NCI-H2107 (cell line): Measurements from ENCODE around the gene CYB561A3.

Experiments used
- DNase-seq: peaks from one replicate; lab custom pipeline; 2025; lab: John Stamatoyannopoulos, UW

CYB561A3 gene

DNA sequence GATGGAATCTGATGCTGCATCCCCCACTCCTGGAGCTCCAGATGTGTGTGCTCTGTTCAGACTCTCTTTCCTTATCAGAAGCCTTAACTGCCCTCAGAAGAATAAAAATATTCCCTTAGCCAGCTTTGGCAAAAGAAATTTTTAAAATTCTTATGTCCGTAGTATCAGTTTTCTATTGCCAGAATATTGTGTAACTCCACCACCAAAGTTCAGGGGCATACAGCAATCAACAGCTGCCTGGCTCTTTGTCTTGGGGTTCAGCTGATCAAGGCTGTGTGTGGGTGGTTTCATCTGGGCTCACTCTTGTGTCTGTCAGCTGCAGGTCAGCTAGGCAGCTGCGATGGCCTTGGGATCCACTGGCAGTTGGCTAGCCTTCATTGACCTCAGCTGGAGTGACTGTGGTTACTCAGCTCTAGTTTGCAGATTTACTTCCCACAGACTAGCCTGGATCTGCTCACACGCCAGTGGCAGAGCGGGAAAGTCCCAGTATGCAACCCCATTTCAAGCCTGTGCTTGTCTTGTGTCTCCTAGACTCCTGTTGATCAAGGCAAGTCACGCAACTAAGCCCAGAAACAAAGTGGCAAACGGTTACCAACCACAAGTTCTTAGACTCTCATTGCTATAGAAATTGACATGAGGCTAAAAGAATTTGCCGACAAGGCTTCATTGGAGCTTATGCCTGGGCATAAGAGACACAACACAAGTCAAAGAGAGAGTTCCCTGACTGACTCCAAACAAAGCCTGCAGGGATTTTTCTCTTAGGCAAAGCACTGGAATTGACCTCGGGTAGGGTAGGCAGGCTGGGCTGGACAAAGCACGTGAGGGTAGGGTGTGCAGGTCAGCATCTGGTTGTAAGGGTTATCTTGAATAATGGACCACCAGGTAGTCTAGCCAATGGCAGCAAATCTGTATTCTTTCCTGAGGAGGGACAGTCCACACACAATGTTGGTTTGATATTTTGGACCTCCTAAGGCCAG, 8.0 kb upstream of the CYB561A3 start:
- no peak for DNase-seq

DNA sequence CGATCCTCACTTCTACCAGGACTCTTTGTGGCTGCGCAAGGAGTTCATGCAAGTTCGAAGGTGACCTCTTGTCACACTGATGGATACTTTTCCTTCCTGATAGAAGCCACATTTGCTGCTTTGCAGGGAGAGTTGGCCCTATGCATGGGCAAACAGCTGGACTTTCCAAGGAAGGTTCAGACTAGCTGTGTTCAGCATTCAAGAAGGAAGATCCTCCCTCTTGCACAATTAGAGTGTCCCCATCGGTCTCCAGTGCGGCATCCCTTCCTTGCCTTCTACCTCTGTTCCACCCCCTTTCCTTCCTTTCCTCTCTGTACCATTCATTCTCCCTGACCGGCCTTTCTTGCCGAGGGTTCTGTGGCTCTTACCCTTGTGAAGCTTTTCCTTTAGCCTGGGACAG, 7.0 kb upstream of the CYB561A3 start:
- no peak for DNase-seq

DNA sequence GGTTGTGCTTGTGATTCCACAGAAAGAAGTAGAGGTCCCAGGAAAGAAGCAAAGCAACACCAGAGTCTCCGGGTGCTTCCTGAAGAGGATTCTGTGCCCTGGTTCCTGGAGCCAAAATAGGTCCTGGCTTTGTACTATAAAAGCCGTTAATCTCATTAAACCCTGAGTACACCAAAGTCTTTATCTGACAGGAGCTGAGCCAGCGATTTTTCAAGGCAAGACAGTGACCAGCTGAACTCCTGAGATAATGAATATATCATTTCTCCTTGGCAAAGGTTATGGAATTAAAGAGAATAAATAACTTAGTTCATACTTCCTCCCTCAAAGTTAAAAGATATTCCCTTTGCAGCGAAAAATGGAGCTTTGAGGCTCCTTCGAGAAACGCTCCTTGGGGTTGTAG, 5.7 kb upstream of the CYB561A3 start:
- DNase-seq = no peak

DNA sequence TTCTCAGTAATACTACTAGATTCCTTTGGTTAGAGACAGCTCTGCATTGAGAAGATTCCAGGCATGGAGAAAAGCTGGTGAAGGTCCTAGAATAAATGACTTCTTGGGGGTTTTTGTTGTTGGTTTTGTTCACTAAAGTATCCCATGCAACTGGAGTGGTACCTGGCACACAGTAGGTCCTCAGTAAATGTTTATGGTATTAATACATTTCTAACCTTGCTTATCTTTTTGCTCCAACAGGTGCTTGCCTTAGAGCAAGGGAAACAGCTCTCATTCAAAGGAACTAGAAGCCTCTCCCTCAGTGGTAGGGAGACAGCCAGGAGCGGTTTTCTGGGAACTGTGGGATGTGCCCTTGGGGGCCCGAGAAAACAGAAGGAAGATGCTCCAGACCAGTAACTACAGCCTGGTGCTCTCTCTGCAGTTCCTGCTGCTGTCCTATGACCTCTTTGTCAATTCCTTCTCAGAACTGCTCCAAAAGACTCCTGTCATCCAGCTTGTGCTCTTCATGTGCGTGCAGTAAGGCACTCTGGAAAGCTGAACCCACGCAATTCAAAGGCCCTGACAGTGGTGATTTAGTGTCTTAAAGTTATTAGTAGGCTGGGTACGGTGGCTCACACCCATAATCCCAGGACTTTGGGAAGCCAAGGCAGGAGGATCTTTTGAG, 2.5 kb upstream of the CYB561A3 start:
- DNase-seq = no peak

DNA sequence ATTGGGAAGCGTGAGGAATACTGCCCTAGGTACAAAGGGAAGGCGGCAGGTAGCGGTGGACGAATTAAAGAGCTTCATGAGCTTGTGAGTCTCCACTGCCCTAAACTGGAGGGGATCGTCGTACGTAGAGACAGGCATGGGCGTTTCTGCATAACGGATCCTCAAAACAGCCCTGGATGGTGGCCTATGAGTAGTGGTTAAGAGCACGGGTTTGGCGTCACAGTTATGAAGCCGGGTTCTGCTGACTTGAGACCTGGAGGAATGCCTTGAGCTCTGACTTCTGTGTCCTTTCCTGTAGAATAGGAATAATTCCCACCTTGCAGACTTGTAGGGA, 827 bp upstream of the CYB561A3 start:
- DNase-seq = no peak

DNA sequence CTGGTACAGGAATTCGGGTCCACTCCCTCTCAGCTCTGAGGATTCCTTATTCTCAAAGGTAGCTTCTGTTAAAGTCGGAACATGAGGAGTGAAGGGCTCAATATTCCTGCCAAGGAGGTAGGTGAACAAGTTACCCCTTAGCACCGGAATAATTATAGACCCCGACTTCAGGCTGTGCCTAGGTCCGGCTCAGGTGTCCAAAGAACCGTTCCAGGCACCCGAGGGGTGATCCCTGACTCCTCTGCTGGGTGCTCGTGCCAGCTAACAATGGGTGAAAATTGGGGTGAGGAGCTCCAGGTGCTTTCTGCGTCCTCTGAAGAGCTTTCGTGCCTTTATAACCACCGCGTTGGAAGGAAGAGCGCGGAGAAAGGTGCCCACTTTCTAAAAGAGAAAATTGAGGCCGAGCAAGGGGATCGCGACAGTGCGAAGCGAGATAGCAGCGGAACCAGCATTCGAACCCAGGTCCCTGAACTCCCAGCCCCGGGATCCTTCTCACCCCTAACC, 393 bp downstream of the CYB561A3 start:
- DNase-seq = no peak

DNA sequence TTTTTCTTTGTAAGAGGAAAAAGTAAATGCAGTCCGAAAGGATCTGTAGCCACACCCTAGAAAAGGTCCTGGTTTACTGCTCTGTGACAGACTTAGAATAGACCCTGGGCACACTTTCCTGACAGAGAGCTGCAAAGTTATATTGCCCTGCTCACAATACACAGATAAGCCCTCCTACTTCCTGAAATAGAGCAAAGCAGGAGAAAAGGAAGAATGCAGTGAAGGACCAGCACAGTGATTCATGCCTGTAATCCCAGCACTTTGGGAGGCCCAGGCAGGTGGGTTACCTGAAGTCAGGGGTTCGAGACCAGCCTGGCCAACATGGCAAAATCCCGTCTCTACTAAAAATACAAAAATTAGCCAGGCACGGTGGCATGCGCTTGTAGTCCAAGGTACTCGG, 2.2 kb downstream of the CYB561A3 start:
- DNase-seq = no peak

DNA sequence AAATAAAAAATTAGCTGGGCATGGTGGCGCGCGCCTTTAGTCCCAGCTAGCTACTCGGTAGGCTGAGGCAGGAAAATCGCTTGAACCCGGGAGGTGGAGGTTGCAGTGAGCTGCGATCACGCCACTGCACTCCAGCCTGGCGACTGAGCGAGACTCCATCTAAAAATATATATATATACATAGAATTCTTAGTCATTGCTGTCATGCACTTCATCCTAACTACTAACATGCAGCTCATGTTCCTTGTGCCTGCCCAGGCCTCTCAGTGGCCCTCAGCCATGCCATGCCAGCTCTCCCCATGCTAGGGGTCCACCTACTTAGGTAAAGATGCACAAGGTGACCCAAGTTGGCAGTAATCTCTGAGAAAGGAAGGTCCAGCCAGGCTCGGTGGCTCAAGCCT, 3.1 kb downstream of the CYB561A3 start:
- no peak for DNase-seq

DNA sequence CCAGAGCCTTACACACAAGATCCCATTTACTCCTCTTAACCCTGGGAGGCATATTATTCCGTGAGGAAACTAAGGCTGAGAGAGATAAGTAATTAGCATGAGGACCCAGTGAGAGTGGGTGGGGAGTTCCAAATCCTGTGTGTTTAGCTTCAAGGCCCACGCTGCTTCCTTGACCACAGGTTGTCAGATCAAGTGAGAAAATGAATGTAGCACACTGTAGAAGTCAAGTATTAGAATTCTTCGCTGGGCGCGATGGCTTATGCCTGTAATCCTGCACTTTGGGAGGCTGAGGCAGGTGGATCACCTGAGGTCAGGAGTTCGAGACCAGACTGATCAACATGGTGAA, 3.8 kb downstream of the CYB561A3 start:
- DNase-seq = no peak

DNA sequence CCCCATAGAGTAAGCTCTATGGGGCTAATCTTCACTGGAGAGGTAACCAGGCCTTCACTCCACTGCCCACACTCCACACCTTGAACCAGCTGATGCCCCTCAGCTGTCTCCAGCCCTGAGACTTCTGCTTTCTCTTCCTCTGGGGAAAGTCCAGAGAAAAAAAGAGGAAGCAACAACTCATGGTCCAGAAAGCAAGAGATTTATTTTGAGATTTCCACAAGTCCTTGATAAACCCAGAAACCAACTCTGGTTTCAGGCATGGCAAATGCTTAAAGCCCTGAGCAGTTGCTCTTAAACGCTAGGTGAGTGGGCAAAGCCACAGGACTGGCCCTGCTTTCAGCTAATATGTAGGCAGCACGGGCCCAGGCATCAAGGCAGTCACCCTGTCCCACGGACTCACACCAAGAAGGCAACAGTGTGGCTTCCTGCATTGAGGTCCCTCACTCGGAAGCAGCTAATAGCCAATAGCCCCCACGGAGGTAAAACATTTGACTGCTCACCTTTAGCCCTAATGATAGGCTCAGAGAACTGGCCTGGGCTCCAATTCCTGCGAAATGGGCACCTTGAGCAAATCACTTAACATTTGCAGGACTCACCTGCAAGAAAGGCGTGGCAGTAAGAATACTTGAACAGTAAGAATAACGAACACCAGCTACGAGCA, 4.3 kb downstream of the CYB561A3 start:
- DNase-seq = no peak

DNA sequence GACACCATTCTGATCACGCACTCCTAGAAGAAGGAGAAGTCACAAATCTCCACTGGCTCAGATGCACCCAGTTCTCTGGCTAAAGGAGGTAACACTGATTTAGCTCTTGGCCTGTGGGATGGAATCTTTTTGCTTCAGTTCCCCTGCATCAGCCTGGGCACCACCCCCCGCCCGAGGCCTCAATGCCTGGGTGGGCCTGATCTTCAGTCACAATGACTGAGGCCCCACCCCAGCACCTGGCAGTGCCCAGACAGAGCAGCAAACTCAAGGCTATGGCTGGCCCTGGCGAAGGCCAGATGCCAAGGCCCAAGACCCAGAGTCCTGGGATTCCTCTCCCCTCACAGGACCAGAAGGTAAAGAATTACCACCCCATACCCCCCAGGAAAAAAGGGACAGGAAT, 5.0 kb downstream of the CYB561A3 start:
- DNase-seq = no peak

DNA sequence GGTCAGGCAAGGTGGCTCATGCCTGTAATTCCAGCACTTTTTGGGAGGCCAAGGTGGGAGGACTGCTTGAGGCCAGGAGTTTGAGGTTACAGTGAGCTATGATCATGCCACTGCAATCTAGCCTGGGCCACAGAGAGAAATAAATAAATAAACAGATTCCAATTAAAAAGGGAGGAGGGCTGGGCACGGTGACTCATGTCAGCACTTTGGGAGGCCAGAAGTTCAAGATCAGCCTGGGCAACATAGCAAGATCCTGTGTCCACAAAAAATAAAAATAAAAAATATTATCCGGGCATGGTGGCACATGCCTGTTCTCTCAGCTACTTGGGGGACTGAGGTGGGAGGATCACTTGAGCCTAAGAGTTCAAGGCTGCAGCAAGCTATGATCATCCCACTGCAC, 7.5 kb downstream of the CYB561A3 start:
- no peak for DNase-seq

DNA sequence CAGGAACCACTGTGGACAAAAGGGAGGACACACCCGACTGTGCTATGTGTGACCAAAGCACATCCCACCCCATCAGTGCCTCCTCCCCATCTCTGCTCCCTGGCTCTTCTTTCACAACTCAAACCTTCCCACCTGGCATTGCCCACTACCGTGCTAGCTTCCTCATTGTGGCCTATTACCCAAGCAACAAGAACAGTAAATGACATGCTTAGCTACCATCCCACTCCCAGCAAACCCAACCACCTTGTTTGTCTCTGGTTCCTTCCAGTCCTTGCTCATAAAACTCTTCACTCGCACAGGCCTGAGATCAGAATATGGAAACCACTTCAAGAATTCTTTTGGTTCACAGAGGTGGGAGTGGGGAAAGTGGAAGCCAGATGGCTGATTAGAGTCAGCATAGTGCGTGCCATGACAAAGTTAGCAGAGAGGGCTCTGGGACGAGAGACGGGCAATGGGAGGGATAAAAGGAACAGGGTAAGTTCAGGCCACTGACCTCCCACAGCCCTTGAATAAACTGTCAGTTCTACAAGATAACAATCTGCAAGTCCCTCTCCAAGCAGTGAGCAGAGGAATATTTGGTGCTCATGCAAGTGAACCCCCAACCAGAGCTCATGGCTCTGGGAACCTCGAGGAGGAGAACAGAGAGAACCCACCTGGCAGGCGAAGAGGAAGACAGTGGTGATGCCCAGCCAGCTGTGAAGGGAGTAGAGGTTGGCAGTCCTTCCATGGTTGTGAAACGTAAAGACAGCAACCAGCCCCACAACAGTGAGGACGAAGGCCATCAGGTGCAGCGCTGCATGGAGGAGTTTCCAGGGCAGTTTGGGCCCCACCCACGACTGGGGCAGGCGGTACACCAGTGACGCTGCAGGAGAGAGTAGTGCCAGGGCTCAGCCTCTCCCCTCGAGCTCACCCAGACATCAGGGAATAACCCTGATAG, 8.3 kb downstream of the CYB561A3 start:
- no peak for DNase-seq

DNA sequence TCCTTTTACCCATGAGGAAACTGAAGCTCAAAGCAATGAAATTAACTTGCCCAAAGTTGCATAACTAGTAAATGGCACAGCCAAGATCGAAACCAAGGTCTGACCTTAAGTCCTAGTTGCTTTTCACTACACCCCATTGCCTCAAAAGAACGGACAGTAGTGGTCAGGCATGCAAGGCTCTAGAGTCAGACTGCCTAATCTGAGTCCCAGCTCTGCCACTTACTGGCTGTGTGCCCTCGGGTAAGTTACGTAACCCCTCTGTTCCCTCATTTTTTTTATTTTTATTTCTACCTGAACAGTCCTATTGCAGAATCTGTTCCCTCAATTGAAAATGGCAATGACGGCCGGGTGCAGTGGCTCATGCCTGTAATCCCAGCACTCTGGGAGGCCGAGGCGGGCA, 9.6 kb downstream of the CYB561A3 start:
- no peak for DNase-seq

DNA sequence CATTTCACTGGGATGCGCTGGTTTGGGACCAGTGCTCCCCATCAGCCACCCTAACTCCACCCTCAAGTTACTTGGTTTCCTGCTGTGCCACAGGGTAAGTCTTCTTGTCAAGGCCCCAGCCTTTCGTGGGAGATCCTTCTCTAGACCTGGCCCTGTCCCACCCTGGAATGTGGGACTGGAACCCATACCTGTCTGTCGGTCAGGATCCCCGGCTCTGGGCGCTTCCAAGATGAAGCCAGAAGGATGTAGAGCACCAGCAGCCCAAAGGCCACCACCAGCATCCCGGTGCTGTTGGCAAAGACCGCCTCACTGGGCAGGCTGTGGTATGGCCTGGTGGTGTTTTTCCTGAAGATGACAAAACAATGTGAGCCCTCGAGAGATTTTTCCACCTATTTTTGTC, 10.9 kb downstream of the CYB561A3 start:
- no peak for DNase-seq

DNA sequence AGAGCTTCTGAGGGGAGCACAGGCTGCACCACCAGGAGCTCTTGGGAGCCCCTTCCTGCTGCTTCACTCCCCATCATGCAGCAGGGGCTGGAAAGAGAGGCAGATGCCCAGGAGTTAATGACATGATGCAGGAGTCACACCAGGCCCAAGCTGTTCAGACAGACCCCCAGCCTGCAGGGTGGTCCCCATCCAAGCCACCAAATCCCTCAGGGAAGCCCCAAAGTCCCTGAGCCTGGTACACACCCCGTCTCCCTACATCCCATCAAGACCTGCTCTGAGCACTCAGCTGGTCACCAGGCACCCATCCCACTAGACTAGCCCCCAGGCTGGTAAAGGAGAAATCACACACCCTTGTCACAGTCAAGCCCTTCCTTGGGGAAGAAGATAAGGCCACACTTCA, 11.3 kb downstream of the CYB561A3 start:
- no peak for DNase-seq

DNA sequence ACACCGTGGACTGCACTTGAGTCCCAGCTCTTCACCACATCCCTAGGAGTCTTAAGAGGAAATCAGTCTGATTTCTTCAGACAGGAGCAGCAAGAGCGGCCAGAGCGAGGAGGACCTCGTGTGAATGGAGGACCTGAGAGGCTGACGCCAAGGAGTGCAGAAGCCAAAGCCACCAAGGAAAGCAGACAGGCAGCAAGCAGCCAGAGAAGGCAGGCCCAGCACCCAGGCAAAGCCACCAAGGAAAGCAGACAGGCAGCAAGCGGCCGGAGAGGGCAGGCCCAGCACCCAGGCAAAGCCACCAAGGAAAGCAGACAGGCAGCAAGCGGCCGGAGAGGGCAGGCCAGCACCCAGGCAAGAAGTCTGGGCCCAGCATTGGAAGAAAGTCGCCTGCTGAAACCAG, 11.8 kb downstream of the CYB561A3 start:
- DNase-seq = no peak

DNA sequence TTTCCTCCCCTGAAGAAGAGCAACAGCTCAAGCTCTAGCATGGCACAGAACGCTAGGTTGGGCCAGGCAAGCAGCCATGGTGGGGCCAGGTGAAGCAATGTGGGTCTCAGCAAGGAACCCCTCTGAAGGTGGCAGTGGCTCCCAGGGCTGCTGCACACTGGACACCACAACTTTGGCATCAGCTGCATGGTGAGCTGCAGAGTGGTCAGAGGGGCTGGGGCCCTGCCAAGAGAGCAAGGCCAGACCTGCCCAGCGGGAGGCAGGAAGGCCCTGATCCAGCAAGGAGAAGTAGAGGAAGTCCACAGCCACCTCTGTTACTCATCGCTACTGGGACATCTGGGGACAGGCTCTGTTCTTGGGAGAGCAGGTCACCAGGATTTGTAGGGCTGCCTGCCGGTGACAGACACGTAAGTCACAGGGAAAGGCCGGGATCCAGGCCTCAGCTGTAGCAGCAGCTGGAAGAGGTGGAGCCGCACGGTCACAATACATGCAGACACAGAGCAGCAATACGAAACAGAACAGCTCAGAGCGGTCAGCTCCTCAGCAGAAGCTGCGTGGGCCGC, 12.4 kb downstream of the CYB561A3 start:
- DNase-seq = no peak

DNA sequence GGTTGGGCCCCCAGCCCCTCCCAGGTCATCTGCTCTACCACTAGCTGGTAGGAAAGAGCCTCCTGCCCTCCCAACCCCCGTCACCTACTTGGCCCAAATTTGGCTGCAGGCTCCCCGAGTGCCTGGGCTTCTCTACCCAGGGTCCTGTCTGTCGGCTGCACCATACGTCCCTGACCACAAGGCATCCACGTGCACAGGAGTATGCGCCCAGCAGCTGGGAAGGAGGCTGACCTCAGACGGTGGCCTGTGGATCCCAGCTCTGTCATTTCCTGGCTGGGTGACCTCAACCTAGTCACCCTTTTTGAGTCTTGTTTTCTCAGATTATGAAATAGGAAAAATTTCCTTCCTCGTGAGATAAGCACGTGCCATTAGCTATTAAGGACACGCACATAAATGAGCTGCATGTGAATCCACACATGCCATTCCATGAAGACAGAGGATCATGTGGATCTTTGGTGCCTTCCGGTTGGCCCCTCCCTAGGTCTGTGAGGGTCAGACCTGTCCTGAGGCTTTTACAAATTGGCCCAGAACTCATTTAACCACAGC, 13.7 kb downstream of the CYB561A3 start:
- no peak for DNase-seq

DNA sequence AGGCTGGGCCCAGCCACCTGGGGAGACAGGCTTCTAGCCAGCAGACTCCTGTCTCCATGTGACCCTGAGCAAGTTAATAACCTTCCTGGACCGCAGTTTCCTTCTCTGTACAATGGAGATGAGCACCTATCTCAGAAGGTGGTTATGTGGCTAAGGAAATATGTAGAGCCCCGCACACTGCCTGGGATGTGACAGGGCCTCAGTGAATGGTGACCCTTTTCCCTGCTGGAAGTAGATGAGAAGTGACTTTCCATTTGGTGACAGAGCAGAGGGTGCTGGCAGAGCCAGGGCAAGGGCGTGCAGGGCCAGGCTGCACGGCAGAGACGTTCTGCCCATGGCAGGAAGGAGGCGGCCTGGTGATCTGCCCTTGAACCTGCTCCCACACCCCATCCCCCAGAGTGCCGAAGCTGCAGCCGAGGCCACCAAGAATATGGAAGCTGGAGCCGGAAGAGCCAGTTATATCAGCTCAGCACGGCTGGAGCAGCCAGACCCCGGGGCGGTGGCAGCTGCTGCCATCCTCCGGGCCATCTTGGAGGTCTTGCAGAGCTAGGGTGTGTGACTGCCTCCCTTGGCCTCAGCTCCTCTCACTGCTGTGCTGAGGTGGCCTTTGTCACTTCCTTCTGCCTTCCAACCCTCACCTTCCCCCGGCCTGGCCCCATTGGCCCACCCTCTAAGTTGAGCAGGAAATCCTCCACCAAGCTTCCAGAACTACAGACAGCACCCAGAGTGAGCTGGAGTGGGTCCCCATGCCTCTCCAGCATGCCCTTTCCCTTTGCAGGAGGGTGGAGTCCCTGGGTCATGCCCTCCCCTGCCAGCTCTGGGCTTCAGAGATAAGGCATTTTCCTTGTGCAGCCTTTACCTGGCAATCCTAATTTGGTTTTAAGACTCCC, 15.5 kb downstream of the CYB561A3 start:
- no peak for DNase-seq
